ENCODE results near the gene IFNA2. TPM values are rescaled to one million over a fixed set of nuclear protein-coding genes. Genes with fewer than 3 reads are reported as not detected.

Gene IFNA2
- total RNA-seq, 1 donor from 2014 or later = not detected

DNA sequence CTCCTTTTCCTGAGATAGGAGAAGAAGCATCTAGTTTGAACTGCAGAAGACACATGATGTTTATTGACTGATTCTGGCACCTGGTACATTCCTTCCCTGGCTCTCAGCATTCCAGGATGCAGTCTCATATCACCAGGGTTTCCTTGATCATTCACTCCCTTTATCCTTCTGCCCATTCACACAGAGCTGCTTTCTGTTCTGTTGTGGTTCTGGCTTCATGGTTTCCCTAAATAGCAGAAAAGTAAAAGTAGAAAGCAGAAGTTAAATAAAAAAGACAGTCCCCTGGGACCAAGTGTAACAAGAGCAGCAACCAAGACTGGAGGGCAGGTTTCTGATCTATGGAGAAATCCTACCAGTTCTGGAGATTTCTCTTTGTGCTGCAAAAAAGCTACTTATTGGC lies 26.9 kb upstream of the IFNA2 start:
- Mint-ChIP-seq H3K4me3 (ENCODE audit: unreplicated experiment) (no peak overlapping the region), H3K36me3 (ENCODE audit: unreplicated experiment) (no peaks in the 10 kb centered on the region), H3K4me1 (ENCODE audit: unreplicated experiment) (no peaks in the 10 kb centered on the region), H3K9me3 (ENCODE audit: unreplicated experiment) (no peaks in the 10 kb centered on the region), H3K27me3 (ENCODE audit: unreplicated experiment) (peaks cover 53% of the 10 kb centered on the region), H3K27ac (ENCODE audit: unreplicated experiment) (no peak overlapping the region)
- DNase-seq (ENCODE audit: extremely low spot score, unreplicated experiment) = no peak
- TF ChIP-seq, protein P1, sequence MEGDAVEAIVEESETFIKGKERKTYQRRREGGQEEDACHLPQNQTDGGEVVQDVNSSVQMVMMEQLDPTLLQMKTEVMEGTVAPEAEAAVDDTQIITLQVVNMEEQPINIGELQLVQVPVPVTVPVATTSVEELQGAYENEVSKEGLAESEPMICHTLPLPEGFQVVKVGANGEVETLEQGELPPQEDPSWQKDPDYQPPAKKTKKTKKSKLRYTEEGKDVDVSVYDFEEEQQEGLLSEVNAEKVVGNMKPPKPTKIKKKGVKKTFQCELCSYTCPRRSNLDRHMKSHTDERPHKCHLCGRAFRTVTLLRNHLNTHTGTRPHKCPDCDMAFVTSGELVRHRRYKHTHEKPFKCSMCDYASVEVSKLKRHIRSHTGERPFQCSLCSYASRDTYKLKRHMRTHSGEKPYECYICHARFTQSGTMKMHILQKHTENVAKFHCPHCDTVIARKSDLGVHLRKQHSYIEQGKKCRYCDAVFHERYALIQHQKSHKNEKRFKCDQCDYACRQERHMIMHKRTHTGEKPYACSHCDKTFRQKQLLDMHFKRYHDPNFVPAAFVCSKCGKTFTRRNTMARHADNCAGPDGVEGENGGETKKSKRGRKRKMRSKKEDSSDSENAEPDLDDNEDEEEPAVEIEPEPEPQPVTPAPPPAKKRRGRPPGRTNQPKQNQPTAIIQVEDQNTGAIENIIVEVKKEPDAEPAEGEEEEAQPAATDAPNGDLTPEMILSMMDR (IDR thresholded peaks at IDR 0.05) = no peak

DNA sequence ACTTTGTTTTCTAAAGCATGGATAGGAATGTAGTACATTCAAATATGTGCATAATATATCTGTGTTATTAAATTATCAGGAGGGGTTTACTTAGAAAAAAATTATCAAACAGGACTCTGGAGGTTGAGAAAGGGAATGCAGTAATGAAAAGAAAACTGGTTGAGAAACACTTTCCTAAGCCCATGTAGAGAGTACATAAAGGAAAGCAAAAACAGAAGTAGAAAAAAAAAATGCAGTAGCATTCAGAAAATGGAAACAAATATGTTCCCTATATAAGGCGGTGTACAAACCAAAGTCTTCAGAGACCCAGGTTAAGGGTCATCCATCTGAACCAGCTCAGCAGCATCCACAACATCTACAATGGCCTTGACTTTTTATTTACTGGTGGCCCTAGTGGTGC lies 23.6 kb upstream of the IFNA2 start, which contains the start of gene IFNA8:
TSS of gene IFNA8 (plus strand) at position 301 of the 400 bp plus-strand sequence. CDS start at position 361, 60 bp downstream.
- H3K9me3 Mint-ChIP-seq (ENCODE audit: unreplicated experiment) = no peaks in the 10 kb centered on the region
- no peak for DNase-seq (ENCODE audit: extremely low spot score, unreplicated experiment)
- peaks cover 72% of the 10 kb centered on the region for H3K27me3 Mint-ChIP-seq (ENCODE audit: unreplicated experiment)
- no peaks in the 10 kb centered on the region for H3K4me1 Mint-ChIP-seq (ENCODE audit: unreplicated experiment)
- no peaks in the 10 kb centered on the region for H3K36me3 Mint-ChIP-seq (ENCODE audit: unreplicated experiment)
- no peak within 1 kb of the TSS for H3K4me3 Mint-ChIP-seq (ENCODE audit: unreplicated experiment)
- no peak within 1 kb of the TSS for H3K27ac Mint-ChIP-seq (ENCODE audit: unreplicated experiment)
- TF ChIP-seq, protein P1 (IDR thresholded peaks at IDR 0.05) = no peak

DNA sequence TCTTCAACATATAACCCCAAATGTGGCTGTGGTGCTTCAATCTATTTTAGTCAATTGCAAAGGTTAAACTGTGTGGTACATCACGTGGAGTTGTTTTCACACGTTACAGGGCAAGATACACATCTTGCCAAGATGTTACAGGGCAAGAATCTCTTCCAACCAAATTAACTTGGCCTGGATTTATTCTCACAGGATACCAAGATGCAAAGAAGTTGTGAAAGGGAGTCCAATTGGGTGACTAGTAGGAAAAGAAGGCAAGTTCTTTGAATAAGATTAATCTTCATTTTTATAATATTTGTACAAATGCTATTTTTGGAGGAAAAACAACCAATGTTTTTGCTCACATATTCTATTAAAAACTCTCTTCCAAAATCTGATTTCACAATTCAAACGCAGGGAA lies 18.9 kb upstream of the IFNA2 start:
- H3K4me3 Mint-ChIP-seq (ENCODE audit: unreplicated experiment) = no peak overlapping the region
- no peak overlapping the region for H3K27ac Mint-ChIP-seq (ENCODE audit: unreplicated experiment)
- DNase-seq (ENCODE audit: extremely low spot score, unreplicated experiment) = no peak
- no peaks in the 10 kb centered on the region for H3K36me3 Mint-ChIP-seq (ENCODE audit: unreplicated experiment)
- TF ChIP-seq, protein P1 (IDR thresholded peaks at IDR 0.05) = no peak
- H3K9me3 Mint-ChIP-seq (ENCODE audit: unreplicated experiment) = no peaks in the 10 kb centered on the region
- H3K27me3 Mint-ChIP-seq (ENCODE audit: unreplicated experiment) = peaks cover 80% of the 10 kb centered on the region
- peaks cover 3% of the 10 kb centered on the region for H3K4me1 Mint-ChIP-seq (ENCODE audit: unreplicated experiment)

DNA sequence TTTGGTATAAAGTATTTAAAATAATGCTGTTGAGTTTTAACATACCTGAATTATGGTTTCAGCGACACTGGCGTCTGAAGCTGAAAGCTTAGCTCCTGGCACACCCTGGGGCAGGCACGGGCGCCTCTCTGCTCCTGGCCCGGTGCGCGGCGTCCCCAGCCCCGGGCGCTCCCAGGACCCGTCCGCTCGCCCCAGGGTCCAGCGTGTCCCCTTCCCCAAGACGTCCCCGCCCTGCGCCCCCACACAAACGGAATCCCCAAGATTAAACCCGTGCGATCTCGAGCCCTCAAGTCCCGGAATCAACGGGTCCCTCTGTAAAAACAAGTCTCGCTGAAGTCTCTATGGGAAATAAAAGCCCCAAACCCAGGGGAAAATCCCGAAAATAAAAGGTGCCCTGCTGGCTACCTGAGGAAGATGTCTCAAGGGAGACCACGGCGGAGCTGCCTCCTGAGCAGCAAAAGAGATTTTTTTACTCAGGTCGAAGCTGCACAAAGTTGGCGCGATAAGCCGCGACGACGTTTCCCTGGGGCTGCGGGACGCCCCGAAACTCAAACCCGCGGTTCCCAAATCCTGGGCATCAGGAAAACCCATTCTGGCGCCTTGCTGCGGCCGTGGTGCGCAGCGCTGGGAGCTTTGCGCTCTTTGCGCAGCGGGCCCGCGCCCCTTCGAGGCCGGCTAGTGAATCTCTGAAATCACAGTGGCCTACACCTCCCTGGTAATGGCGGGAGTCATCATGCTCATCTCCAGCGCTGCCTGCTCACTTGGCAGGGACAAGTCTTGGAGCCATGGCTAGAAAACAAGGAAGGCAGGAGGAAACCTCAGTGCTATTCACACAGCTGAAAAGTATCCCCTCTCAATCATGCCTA lies 17.4 kb upstream of the IFNA2 start:
- Mint-ChIP-seq H3K9me3 (ENCODE audit: unreplicated experiment) (no peaks in the 10 kb centered on the region), H3K27me3 (ENCODE audit: unreplicated experiment) (peaks cover 86% of the 10 kb centered on the region), H3K4me1 (ENCODE audit: unreplicated experiment) (peaks cover 3% of the 10 kb centered on the region), H3K27ac (ENCODE audit: unreplicated experiment) (no peak overlapping the region), H3K36me3 (ENCODE audit: unreplicated experiment) (no peaks in the 10 kb centered on the region), H3K4me3 (ENCODE audit: unreplicated experiment) (no peak overlapping the region)
- TF ChIP-seq, protein P1 (IDR thresholded peaks at IDR 0.05) = no peak
- no peak for DNase-seq (ENCODE audit: extremely low spot score, unreplicated experiment)

DNA sequence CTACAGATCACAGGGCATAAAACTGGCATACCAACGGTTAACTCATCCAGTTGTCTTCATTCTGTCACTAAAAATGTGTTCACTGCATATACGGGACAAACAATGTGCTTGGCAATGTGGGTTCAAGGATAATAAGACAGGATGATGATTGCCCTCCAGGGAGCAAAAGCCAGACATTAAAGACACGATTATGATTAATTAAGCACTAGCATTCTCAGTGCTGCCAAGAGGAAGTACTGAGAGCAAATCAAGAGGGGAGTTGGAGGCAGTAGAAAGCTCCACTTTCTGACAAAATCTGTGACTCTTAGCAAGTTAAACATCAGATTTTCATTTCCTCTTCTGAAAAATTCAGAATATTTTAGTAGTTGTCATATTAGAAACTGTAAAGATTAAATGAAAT lies 14.8 kb upstream of the IFNA2 start:
- DNase-seq (ENCODE audit: extremely low spot score, unreplicated experiment) = no peak
- peaks cover 9% of the 10 kb centered on the region for H3K4me1 Mint-ChIP-seq (ENCODE audit: unreplicated experiment)
- H3K9me3 Mint-ChIP-seq (ENCODE audit: unreplicated experiment) = no peaks in the 10 kb centered on the region
- TF ChIP-seq, protein P1 (IDR thresholded peaks at IDR 0.05) = no peak
- H3K27ac Mint-ChIP-seq (ENCODE audit: unreplicated experiment) = no peak overlapping the region
- H3K36me3 Mint-ChIP-seq (ENCODE audit: unreplicated experiment) = no peaks in the 10 kb centered on the region
- H3K27me3 Mint-ChIP-seq (ENCODE audit: unreplicated experiment) = peaks cover 87% of the 10 kb centered on the region
- no peak overlapping the region for H3K4me3 Mint-ChIP-seq (ENCODE audit: unreplicated experiment)
